GM21737 (cell line): ENCODE results near the gene ATP1B1.
"Not testable (repeated sequence)": the region's sequence is repeated elsewhere in the genome, so short reads cannot be mapped to it uniquely, and the experiment has no call there.

Experiments used
- ATAC-seq: cut with Tn5 transposase; IDR thresholded peaks from one replicate; pipeline ENCODE4 v1.9.1; 2021; ENCODE audit warnings: mild to moderate bottlenecking, moderate library complexity; ENCODE audit not compliant: unreplicated experiment

The ATP1B1 gene

GRCh38 chr1:169138866-169139670 is 32.6 kb downstream of the ATP1B1 start:
- ATAC-seq: peak; percentile 79

DNA sequence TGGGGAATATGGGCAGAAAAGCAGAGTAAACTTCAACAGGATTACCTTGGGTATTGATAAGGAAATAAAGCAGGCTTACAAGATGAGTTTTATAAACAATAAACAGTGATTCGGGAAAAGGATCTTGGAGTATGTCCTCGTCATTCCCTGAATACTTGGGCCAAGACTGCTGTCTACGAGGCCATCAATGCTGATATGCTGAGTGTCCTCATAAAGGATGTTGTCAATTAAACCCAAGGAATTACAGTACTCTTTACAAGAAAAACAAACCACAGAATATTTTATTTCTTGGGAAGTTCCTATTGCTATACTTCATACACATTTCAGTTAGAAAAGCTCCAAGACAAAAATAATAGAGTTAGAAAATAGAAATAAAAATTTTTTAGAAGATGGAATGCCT is 34.9 kb downstream of the ATP1B1 start:
- no peak for ATAC-seq

DNA sequence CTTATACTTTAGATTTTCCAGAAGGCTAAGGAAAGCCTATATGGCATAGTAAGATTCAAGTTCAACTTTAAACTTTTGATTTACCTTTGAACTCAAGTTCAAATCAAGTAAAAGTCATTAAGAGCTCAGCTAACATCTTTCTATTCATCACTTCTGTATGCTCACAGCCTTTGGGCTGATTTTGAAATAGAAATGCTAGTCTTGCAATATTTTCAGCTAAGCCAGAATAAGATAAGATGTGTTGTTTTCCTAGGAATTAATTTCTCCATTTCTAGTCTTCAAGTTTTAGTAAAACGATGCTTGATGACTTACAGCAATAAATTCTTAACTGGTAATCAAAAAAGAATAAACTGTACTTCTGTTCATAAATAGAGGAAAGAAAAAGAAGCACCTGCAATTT is 35.6 kb downstream of the ATP1B1 start:
- ATAC-seq: no peak

DNA sequence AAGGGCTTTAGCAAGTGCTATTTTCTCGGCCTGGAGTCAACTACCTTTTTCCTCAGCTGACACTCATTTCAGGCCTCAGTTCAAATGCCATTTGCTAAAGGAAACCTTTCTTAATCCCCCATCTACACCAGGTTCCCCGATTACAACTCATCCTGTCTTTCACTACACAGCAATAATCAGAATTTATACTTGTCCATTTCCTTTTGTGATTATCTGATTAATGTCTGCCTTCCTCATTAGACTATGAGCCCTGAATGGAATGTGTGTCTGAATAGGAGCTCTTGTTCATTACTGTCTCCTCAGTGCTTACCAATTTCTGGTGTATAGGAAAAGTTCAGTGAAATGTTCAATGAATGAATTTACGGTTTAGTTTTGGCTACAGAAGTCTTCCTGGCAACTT is 36.9 kb downstream of the ATP1B1 start:
- no peak for ATAC-seq

DNA sequence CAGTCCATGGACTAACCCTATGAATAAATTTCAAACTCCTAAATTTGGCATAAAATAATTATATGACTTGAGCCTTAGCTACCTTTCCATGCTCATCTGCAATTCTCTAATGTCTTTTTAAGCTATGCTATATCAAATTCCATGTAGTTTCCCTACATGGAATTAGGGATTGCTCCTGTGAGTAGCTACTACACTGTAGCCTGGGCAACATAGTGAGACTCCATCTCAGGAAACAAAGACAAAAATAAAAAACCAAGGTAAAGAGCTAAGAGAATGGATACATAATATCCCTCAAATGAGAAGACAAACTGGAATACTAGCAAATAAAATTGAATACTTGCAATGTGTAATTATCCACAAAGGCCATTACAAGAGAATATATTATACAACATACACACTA is 37.5 kb downstream of the ATP1B1 start:
- no peak for ATAC-seq

- ATAC-seq: no peak
These were observed 38.6 kb downstream of the ATP1B1 start for GRCh38 chr1:169144941-169145626.

DNA sequence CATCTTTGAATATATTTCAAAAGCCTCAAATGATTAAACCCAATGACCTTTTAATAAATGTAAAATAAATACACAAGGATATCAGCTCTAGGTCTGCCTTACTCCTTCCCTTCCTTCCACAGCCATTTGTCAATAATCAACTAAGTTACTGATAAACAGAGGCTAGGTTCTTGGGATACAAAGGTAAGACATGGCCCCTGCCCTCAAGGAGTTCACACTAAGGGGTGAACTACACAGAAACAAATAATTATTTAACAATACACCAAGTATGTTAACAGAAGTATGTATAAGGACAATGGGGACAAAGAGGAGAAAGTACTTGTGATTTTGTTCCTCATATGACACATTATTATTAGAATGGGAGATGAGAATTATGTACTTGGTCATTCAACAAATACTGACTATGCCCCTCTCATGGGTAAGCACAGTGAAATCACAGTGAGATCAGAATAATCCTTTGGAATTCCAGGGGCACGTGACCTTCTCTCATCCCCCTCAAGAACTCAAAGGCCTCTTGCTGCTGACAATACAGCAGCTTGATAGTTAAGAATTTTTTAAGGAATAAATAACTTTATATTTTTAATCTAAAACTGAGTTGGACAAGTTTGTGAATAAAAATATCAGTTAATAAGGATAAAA is 40.2 kb downstream of the ATP1B1 start:
- no peak for ATAC-seq

GRCh38 chr1:169148472-169149252 is 42.2 kb downstream of the ATP1B1 start:
- ATAC-seq: no peak

DNA sequence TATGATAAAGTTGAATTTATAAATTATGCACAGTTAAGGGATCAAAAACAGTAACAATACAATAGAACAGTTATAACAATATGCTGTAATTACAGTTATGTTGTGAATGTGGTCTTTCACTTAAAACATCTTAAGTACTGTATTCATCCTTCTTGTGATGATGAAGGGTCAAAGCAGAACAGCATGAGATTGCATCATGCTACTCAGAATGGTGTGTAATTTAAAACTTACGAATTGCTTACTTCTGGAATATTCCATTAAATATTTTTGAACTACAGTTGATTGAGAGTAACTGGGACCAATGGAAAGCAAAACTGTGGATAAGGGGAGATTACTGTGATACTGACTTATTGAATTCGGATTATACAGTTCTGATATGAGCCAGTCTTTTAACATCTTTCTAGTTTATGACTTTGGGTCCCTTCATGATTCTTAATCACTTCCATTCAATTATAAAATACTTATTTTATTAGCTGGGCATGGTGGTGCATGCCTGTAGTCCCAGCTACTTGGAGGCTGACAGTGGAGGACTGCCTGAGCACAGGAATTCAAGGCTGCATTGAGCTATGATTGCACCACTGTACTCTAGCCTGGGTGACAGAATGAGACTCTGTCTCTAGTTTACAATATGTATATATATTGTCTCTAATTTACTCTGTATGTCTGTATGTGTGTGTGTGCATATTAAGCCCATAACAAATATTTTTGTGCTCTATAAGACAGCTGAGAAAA is 43.2 kb downstream of the ATP1B1 start:
- ATAC-seq: no peak

DNA sequence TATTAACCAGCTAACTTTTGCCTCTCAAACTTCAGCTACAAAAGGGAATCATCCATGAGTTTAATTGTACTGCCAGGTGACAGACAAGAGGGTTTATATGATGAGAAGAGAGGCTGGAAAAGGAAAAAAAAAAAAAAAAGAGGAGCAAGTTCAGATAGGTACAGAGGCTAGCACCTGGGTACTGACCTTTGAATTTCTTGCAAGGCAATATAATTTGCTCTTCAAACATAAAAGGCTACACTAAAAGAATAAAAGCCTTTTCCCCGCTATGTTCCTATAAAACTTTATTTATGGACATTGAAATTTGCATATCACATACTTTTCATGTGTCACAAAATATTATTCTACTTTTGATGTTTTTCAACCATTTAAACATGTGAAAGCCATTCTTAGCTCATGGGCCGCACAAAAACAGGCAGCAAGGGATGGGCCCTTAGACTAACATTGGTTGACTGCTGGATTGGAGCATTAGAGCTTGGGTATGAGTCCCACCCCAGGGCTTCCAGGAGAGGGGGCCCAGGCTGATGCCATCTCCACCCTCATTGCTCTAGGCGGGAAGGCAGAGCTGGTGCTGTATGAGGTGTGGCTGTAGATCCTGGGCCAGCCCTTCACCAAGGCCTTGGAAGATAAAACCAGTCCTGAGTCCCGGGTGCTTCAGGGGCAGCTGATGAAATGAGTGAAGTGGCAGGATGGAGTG is 44.3 kb downstream of the ATP1B1 start:
- ATAC-seq: no peak

- ATAC-seq: no peak
These were observed 44.9 kb downstream of the ATP1B1 start for GRCh38 chr1:169151338-169151837.

GRCh38 chr1:169155675-169156074 is 49.2 kb downstream of the ATP1B1 start:
- no peak for ATAC-seq

- ATAC-seq: no peak
These were observed 50.1 kb downstream of the ATP1B1 start for GRCh38 chr1:169156580-169156979.

DNA sequence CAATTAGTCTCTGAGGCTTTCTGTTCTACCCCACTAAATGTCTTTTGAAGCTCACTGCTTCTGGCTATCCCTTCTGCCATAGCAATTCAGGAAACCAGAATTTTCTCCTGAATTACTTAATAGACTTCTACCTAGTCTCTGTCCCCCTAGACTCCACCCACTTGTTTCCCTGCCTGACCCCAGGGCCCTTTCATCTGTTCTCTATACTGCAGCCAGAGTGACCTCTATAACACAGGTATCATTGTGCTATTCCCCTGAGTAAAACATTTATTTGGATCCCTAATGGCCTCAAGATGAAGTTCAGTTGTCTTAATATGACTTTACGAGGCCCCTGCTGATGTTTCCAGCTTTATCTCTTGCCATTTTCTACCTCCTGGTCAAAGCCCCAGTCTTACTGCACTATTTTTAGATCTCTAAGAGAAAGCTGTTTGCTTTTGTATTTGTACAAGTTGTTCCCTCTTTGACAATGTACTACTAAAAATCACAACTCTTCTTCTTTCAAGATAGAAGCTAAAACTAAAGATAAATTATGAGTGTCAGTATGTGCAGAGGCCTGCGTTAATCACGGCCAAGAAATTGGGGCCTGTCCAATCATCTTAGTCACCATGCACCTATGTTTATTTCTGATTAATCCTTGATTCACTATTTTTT is 54.5 kb downstream of the ATP1B1 start:
- ATAC-seq: no peak

- peak; percentile 63 for ATAC-seq
These were observed 55.2 kb downstream of the ATP1B1 start for GRCh38 chr1:169161496-169162194.

DNA sequence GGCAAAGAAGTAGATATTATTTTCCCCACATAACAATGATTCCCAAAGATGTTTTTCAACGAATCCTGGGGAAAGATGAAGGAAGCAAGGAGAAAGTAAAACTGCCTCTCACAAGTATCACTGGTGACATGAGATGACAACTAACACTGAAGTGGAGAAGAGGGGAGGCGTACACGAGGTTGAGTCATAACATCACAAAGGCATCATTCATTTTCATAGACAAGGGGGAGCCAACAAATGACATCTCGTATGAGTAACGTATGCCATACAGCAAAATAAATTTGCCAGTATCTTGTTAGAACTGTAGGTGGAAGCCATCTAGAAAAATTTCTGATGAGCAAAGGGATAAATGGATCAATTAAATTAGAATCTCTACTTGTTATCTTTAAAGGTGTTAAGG is 56.6 kb downstream of the ATP1B1 start:
- ATAC-seq: no peak

- ATAC-seq: no peak
These were observed 69.0 kb downstream of the ATP1B1 start for GRCh38 chr1:169175461-169175860.

DNA sequence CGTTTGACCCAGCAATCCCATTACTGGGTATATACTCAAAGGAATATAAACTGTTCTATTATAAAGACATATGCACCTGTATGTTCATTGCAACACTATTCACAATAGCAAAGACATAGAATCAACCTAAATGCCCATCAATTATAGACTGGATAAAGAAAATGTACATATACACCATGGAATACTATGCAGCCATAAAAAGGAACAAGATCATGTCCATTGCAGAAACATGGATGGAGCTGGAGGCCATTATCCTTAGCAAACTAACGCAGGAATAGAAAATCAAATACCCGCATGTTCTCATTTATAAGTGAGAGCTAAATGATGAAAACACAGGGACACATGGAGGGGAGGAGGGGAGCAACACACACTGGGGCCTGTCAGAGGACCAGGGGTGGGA is 72.9 kb downstream of the ATP1B1 start:
- not testable (repeated sequence) for ATAC-seq

DNA sequence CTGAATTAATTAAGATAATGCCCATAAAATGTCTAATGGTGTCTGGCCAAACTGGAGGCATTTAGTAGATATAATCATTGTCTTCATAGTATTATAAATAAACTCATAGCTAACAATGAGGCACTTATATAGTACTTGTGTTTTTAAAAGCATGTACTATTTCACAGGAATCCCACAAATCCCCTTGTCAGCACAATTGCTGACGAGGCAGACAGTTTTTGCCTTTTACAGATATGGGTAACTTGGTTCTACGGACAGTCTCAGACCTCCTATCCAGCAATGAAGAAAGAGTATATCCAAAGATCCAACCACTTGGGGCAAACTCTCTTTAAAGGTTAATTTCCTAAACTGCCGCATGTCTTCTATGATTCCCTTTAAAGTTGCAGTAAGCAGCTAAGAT is 73.7 kb downstream of the ATP1B1 start:
- ATAC-seq: no peak
